GM18907 (cell line): ENCODE measurements around the gene ACTL7B.
"Not testable (repeated sequence)": the region's sequence is repeated elsewhere in the genome, so short reads cannot be mapped to it uniquely, and the experiment has no call there.

ENCODE experiments used
- ATAC-seq: cut with Tn5 transposase; IDR thresholded peaks from one replicate; pipeline ENCODE4 v1.9.1; 2021; ENCODE audit warnings: mild to moderate bottlenecking, moderate library complexity; ENCODE audit not compliant: unreplicated experiment

Gene ACTL7B, protein sequence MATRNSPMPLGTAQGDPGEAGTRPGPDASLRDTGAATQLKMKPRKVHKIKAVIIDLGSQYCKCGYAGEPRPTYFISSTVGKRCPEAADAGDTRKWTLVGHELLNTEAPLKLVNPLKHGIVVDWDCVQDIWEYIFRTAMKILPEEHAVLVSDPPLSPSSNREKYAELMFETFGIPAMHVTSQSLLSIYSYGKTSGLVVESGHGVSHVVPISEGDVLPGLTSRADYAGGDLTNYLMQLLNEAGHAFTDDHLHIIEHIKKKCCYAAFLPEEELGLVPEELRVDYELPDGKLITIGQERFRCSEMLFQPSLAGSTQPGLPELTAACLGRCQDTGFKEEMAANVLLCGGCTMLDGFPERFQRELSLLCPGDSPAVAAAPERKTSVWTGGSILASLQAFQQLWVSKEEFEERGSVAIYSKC

GRCh38 chr9:108855888-108856287 is at the start of gene ACTL7B:
Gene ACTL7B, minus strand, starts transcription at chr9:108855986. Its CDS starts 56 bp downstream, at chr9:108855930.
- ATAC-seq: no peak

- ATAC-seq: no peak
These were observed 49.7 kb upstream of the ACTL7B start for GRCh38 chr9:108905494-108905893.

GRCh38 chr9:108904161-108904560 is 48.4 kb upstream of the ACTL7B start:
- no peak for ATAC-seq

DNA sequence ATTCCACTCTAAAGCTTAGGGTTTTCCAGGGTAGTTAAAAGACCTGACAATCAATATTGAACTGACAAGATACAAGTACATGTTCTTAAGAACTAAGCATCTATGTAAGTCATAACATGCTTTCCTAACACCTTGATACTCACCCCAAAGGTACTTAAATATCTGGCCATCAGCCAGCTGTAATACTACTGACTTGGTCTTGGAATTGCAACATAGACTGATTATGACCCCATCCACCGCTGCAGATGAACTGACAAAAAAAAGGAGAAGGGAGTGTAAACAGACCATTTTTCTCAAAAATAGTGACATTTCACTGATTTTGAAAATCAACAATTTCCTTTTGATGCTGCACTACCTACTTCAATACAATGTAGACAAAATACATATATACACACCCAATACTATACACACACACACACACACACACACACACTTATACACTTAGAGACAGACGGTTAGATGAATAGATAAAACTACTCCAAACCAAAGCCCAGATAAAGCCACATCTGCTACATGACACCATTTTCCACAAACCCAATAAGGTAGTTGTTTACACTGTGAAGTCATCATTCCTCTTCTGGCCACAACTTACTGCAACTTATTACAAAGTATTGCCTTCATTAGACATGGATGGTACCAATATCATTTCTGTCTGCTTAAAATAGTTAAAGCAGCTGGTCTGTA is 47.8 kb upstream of the ACTL7B start:
- ATAC-seq: no peak

DNA sequence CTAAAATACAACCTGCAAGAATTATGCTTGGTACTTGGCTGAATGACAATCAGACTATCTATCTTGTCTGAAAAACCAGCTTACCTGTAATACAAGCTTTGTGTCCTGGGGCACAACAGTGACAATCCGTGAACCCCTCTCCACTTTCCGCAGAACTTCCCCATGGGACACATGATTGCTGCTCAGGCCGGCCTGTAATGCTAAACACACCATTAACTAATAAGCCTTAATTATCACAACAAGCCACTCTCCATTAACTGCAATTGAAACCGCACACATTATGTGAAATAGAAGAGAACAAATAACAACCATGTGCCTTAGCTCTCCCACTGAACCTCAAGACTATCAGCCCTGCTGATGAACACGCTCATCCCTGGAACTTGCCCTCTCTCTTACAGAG is 44.4 kb upstream of the ACTL7B start:
- ATAC-seq: no peak

GRCh38 chr9:108899023-108899695 is 43.4 kb upstream of the ACTL7B start:
- ATAC-seq: not testable (repeated sequence)

- ATAC-seq: no peak
These were observed 41.7 kb upstream of the ACTL7B start for GRCh38 chr9:108897324-108898096.

DNA sequence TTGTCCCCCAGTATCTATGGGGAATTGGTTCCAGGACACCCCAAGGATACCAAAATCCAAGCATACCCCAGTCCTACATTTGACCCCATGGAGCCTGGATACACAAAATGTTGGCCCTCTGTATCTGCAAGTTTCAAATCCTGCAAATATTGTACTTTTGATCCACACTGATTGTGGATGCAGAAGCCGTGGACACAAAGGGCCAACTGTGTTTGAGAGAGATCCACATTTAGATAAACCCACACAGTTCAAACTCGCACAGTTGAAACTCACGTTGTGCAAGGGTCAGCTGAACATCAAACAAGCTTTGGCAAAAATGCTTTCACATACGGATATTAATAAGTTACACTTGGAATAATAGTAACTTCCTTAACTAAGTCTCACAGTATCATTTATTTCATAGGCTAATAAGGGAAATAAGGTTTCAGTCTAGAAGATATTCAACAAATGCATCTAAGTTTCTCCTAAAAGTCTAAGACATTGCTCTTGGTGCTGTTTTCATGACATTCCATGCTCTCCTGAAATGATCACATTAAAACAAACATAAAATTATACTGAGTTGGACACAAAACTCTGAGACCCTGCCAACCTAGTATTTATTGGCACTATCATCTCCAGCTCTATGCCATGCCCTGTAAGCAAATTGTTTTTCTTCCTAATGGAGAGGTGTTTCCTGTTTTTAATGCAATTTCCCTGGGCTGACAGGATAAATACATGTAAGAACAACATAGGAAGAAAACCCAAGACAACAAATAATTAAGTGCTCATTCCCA is 38.6 kb upstream of the ACTL7B start:
- ATAC-seq: no peak

GRCh38 chr9:108889649-108890067 is 33.9 kb upstream of the ACTL7B start:
- no peak for ATAC-seq

- ATAC-seq: not testable (repeated sequence)
These were observed 30.9 kb upstream of the ACTL7B start for GRCh38 chr9:108886594-108887271.

DNA sequence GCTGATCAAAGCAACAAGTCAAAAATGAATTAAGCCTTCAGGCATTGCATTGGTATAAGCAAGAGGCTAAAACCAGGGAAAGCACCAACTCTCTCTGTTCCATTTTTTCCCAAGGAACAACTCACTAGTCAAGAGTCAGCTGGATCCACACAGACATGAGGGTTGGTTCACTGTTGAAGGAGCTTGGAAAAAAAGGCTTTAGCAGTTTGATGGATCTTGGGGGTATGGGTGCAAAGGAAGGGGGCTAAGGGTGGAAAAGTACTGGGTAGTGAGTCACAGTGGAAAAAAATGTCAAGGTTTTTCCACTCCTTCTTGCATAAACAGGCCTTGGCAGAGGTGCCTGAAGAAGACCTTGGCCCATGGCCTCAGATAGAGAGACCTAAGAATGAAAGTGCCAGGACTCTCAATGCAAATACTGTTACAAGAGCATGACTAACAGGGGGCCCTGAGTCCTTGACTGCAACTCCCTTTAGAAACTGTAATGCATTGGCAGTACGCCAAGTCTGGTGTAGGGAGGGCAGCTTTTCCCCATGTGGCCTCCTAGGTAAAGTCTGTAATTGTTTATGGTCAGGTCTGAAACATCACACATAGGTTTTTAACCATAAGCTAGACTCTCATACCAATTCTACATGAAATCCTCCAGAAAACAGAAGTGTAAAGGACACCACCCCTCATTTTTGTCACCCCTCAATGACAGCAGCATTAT is 30.0 kb upstream of the ACTL7B start:
- peak; percentile 99 for ATAC-seq

DNA sequence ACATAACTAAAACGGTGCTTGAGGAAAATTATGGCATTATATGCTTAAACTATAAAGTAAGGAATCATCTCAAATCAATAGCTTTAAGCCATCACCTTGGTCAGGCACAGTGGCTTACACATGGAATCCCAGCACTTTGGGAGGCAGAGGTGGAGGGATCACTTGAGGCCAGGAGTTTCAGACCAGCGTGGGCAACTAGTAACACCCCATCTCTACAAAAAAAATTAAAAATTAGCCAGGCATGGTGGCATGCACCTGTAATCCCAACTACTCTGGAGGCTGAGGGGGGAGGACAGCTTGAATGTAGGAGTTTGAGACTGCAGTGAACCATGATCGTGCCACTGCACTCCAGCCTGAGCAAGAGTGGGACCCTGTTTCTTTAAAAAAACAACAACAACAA is 28.9 kb upstream of the ACTL7B start:
- ATAC-seq: no peak

GRCh38 chr9:108883085-108883484 is 27.3 kb upstream of the ACTL7B start:
- ATAC-seq: no peak

DNA sequence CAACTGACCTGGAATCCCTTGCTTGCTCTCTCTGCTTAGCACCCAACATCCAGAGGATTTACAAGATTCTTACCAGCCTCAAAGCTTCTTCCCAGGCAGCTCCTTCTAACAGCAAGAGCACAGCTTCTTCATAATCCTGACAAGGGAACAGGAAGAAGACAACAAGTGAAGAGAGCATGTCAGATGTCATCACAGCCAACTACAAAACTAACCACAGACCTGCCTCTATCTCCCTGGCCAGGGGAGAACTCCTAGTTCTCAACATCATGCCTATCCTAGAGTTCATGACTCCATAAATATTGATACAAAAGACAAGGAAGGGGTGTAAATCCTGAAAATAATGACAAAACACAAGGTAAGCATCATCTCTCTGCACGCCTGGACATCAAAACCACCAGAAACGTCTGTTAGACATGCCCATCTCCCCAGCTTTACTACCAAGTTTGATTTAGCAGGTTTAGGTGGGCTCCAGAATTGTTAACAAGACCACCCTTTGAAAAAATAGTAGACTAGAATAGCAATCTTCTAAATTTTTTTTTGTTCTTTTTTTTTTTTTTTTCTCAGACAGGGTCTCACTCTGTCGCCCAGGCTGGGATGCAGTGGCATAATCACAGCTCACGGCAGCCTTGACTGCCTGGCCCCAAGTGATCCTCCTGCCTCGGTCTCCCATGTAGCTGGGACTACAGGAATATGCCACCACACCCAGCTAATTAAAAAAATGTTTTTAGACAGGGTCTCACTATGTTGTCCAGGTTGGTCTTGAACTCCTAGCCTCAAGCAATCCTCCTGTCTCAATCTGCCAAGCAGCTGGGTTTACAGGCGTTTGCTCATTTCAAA is 26.5 kb upstream of the ACTL7B start:
- no peak for ATAC-seq

DNA sequence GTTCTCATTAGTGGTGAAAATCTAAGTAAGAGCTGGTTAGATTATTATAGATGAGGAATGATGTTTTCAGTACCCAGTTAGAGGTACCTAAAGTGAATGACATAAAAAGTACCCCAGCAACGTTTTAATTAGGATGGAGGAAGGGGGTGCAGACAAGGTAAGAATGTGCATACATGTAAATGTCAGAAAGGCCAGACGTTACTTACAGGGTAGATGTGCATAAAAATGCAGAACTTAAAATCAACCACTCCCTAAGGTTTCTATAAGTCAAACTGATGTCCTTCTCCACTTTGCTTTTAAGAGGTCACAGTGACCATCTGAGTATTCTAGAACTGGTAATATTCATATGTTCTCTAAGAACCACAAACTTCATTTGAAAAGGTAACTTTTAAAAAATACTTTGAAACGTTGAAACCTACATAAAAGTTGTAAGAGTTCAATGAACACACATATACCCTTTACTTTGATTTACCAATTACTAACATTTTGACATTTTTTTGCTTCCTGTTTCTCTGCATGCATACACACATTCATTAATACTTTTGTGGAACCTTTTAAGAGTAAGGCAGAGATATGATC is 25.0 kb upstream of the ACTL7B start:
- ATAC-seq: no peak

GRCh38 chr9:108877524-108877923 is 21.7 kb upstream of the ACTL7B start:
- ATAC-seq: no peak

GRCh38 chr9:108876425-108876824 is 20.6 kb upstream of the ACTL7B start:
- ATAC-seq: no peak
